Smooth muscle cell of trachea (primary cell): ENCODE results near the gene NEO1. TPM values are rescaled to one million over a fixed set of nuclear protein-coding genes. Genes with fewer than 3 reads are reported as not detected.

ENCODE experiments used
- total RNA-seq: library from RNA; depleted of rRNA; stranded (reverse); fragments of >200 nt; gene quantifications from 2 replicates; pipeline ENCODE4 v1.2.1, GENCODE V29; 2014

NEO1 gene
- 16.1 and 17.2 TPM in 2 replicates for total RNA-seq

GRCh38 chr15:73051807-73052652 lies at the start of gene NEO1:
Gene NEO1, plus strand, starts transcription at chr15:73052463. Its CDS starts 213 bp downstream, at chr15:73052676.

